Measurements from ENCODE around the gene PLCH2.
A peak's percentile ranks its signal among the peaks of the same experiment; 100 is the strongest.

PLCH2 gene

GRCh38 chr1:2446861-2447260 is 29.2 kb upstream of the PLCH2 start:
- peaks cover 98% of the 10 kb centered on the region for H3K4me1 ChIP-seq
- no peaks in the 10 kb centered on the region for H3K36me3 ChIP-seq
- peak overlapping the region; percentile 44 for H3K4me3 ChIP-seq
- H3K27me3 ChIP-seq: peaks cover 40% of the 10 kb centered on the region
- peak overlapping the region; percentile 75 for H3K27ac ChIP-seq
- H4K20me1 ChIP-seq: peaks cover 25% of the 10 kb centered on the region
- TF ChIP-seq Cebpa-rat (IDR thresholded peaks at IDR 0.05): no peak
- H3K9me3 ChIP-seq: no peaks in the 10 kb centered on the region
- peak overlapping the region; percentile 94 for H3K4me2 ChIP-seq
- H3K9ac ChIP-seq: peak overlapping the region; percentile 38; the same call in 1 of the 2 replicates

GRCh38 chr1:2447276-2448097 is 28.6 kb upstream of the PLCH2 start:
- H4K20me1 ChIP-seq: peaks cover 23% of the 10 kb centered on the region
- peak overlapping the region; percentile 44; the same call in 1 of the 2 replicates for H3K4me3 ChIP-seq
- no peak for TF ChIP-seq Cebpa-rat (IDR thresholded peaks at IDR 0.05)
- H3K4me1 ChIP-seq: peaks cover 98% of the 10 kb centered on the region
- H3K36me3 ChIP-seq: no peaks in the 10 kb centered on the region
- peak overlapping the region; percentile 94 for H3K4me2 ChIP-seq
- peak overlapping the region; percentile 75 for H3K27ac ChIP-seq
- peak overlapping the region; percentile 50; the same call in 1 of the 2 replicates for H3K9ac ChIP-seq
- peaks cover 34% of the 10 kb centered on the region for H3K27me3 ChIP-seq
- H3K9me3 ChIP-seq: no peaks in the 10 kb centered on the region

GRCh38 chr1:2448098-2448445 is 28.0 kb upstream of the PLCH2 start:
- H3K27ac ChIP-seq: peak overlapping the region; percentile 75
- no peak overlapping the region for H3K4me3 ChIP-seq
- peak overlapping the region; percentile 94 for H3K4me2 ChIP-seq
- no peak for TF ChIP-seq Cebpa-rat (IDR thresholded peaks at IDR 0.05)
- no peaks in the 10 kb centered on the region for H3K36me3 ChIP-seq
- peaks cover 98% of the 10 kb centered on the region for H3K4me1 ChIP-seq
- peaks cover 17% of the 10 kb centered on the region for H4K20me1 ChIP-seq
- no peaks in the 10 kb centered on the region for H3K9me3 ChIP-seq
- H3K9ac ChIP-seq: peak overlapping the region; percentile 50; the same call in 1 of the 2 replicates
- H3K27me3 ChIP-seq: peaks cover 28% of the 10 kb centered on the region

GRCh38 chr1:2449636-2450454 is 26.2 kb upstream of the PLCH2 start:
- Histone ChIP-seq H3K9ac (peak overlapping the region; percentile 21; the same call in 1 of the 2 replicates), H3K36me3 (no peaks in the 10 kb centered on the region), H3K4me3 (no peak overlapping the region)

GRCh38 chr1:2451741-2452140 is 24.3 kb upstream of the PLCH2 start:
- Histone ChIP-seq H4K20me1 (no peaks in the 10 kb centered on the region), H3K9me3 (no peaks in the 10 kb centered on the region), H3K27me3 (no peaks in the 10 kb centered on the region), H3K4me1 (peaks cover 98% of the 10 kb centered on the region), H3K4me3 (no peak overlapping the region), H3K4me2 (peak overlapping the region; percentile 94), H3K27ac (peak overlapping the region; percentile 84), H3K36me3 (no peaks in the 10 kb centered on the region), H3K9ac (peak overlapping the region; percentile 53; the same call in 1 of the 2 replicates)
- TF ChIP-seq Cebpa-rat (IDR thresholded peaks at IDR 0.05): no peak

More at GRCh38 chr1:2449636-2450454, 26.2 kb upstream of the PLCH2 start:
- no peak for TF ChIP-seq Cebpa-rat (IDR thresholded peaks at IDR 0.05)
- H3K27me3 ChIP-seq: peaks cover 11% of the 10 kb centered on the region
- H3K4me1 ChIP-seq: peaks cover 98% of the 10 kb centered on the region
- H4K20me1 ChIP-seq: peaks cover 2% of the 10 kb centered on the region; the same call in 1 of the 2 replicates
- H3K4me2 ChIP-seq: peak overlapping the region; percentile 94
- H3K9me3 ChIP-seq: no peaks in the 10 kb centered on the region
- H3K27ac ChIP-seq: peak overlapping the region; percentile 73

GRCh38 chr1:2452201-2452931 is 23.7 kb upstream of the PLCH2 start:
- peak overlapping the region; percentile 53 for H3K9ac ChIP-seq
- no peaks in the 10 kb centered on the region for H4K20me1 ChIP-seq
- no peak overlapping the region for H3K4me3 ChIP-seq
- no peak for TF ChIP-seq Cebpa-rat (IDR thresholded peaks at IDR 0.05)
- no peaks in the 10 kb centered on the region for H3K9me3 ChIP-seq
- no peaks in the 10 kb centered on the region for H3K36me3 ChIP-seq
- H3K27me3 ChIP-seq: no peaks in the 10 kb centered on the region
- H3K4me2 ChIP-seq: peak overlapping the region; percentile 94
- peak overlapping the region; percentile 84 for H3K27ac ChIP-seq
- H3K4me1 ChIP-seq: peaks cover 98% of the 10 kb centered on the region

DNA sequence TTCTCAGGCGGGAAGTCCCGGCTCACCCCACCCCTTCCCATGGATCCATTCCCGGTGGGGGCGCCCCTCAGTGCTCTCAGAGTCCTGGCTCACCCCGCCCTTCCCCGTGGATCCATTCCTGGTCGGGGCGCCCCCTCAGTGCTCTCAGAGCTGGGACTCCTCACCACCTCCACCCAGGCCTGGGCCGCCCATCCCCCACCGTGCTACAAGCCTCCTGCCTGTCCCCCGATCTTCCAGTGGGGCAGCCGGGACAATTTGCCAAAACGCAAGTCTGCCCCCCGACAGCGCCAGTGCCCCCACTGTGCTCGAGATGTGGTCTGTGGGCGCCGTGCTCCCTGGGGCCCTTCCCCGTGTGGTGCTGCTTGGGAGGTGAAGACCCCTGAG is 23.2 kb upstream of the PLCH2 start:
- Histone ChIP-seq H3K4me2 (peak overlapping the region; percentile 94), H3K4me1 (peaks cover 98% of the 10 kb centered on the region), H3K27ac (peak overlapping the region; percentile 84), H3K9ac (peak overlapping the region; percentile 53), H3K36me3 (no peaks in the 10 kb centered on the region), H3K4me3 (no peak overlapping the region), H4K20me1 (no peaks in the 10 kb centered on the region), H3K9me3 (no peaks in the 10 kb centered on the region), H3K27me3 (no peaks in the 10 kb centered on the region)
- no peak for TF ChIP-seq Cebpa-rat (IDR thresholded peaks at IDR 0.05)

DNA sequence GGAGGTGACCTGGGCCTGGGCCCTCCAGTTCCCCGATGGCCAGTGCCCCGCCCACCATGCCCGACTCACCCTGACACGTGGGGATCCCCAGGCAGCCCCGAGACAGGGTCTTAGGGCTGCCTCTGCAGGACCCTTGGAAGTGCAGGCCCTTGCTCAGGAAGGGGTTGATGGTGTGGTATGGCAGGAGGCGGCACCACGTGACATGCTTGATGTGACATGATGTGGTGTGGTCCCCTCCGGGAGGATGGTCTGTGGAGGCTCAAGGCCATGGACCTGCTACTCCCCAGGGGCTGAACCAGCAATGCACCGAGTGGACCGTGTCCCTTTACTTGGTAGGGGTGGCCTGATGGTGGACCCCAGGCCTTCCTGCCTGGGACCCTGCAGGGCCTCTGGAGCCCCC is 21.9 kb upstream of the PLCH2 start:
- Histone ChIP-seq H3K4me1 (peaks cover 96% of the 10 kb centered on the region), H3K27me3 (no peaks in the 10 kb centered on the region), H3K4me2 (peak overlapping the region; percentile 94), H3K36me3 (no peaks in the 10 kb centered on the region), H3K9me3 (no peaks in the 10 kb centered on the region), H4K20me1 (no peaks in the 10 kb centered on the region), H3K4me3 (peak overlapping the region; percentile 42; the same call in 1 of the 2 replicates), H3K27ac (peak overlapping the region; percentile 84), H3K9ac (peak overlapping the region; percentile 21; the same call in 1 of the 2 replicates)
- no peak for TF ChIP-seq Cebpa-rat (IDR thresholded peaks at IDR 0.05)

- H3K9ac ChIP-seq: peak overlapping the region; percentile 66
- H3K4me1 ChIP-seq: peaks cover 96% of the 10 kb centered on the region
- no peaks in the 10 kb centered on the region for H3K27me3 ChIP-seq
- no peaks in the 10 kb centered on the region for H4K20me1 ChIP-seq
- no peaks in the 10 kb centered on the region for H3K36me3 ChIP-seq
- H3K4me2 ChIP-seq: peak overlapping the region; percentile 94
- no peaks in the 10 kb centered on the region for H3K9me3 ChIP-seq
- peak overlapping the region; percentile 23; the same call in 1 of the 2 replicates for H3K4me3 ChIP-seq
- peak overlapping the region; percentile 84 for H3K27ac ChIP-seq
- no peak for TF ChIP-seq Cebpa-rat (IDR thresholded peaks at IDR 0.05)
Observed at GRCh38 chr1:2455757-2456156, 20.3 kb upstream of the PLCH2 start.
